Mesendoderm (in vitro differentiated cells): ENCODE data around the gene SEMA3E.

Source experiments
- DNase-seq: peaks from one replicate; pipeline ENCODE4 v3.0.0; 2013
- H2AK5ac ChIP-seq: 2 replicates; pipeline ENCODE4 v1.6.1; 2013; ENCODE audit warnings: low read length, inconsistent platforms
- H2BK120ac ChIP-seq: 2 replicates; pipeline ENCODE4 v1.6.1; 2013; ENCODE audit warnings: low read depth, mild to moderate bottlenecking, low read length, moderate library complexity, mixed read lengths
- H2BK15ac ChIP-seq: replicated peaks from 2 replicates; pipeline ENCODE4 v1.6.1; 2013; ENCODE audit warnings: low read depth, mild to moderate bottlenecking, moderate library complexity
- H2BK5ac ChIP-seq: 2 replicates; pipeline ENCODE4 v1.6.1; 2013; ENCODE audit warnings: low read length, inconsistent platforms
- H3K18ac ChIP-seq: 2 replicates; pipeline ENCODE4 v1.6.1; 2013; ENCODE audit warnings: mild to moderate bottlenecking, low read length, mixed read lengths
- H3K23ac ChIP-seq: one replicate; pipeline ENCODE4 v1.6.1; 2013; ENCODE audit warnings: low read length
- H3K27ac ChIP-seq: 2 replicates; pipeline ENCODE4 v1.5.1; 2013; ENCODE audit warnings: low read depth, mild to moderate bottlenecking, inconsistent platforms, low read length, moderate library complexity
- H3K27me3 ChIP-seq: 2 replicates; pipeline ENCODE4 v1.6.1; 2013; ENCODE audit warnings: low read length, control low read depth, mild to moderate bottlenecking, inconsistent platforms; ENCODE audit not compliant: insufficient read depth, poor library complexity
- H3K36me3 ChIP-seq: 2 replicates; pipeline ENCODE4 v1.6.1; 2013; ENCODE audit warnings: low read length, inconsistent platforms; ENCODE audit not compliant: control insufficient read depth, insufficient read depth
- H3K4ac ChIP-seq: one replicate; pipeline ENCODE4 v1.6.1; 2013; ENCODE audit warnings: low read depth, mild to moderate bottlenecking, low read length, moderate library complexity
- H3K4me1 ChIP-seq: 2 replicates; pipeline ENCODE4 v1.6.1; 2013; ENCODE audit warnings: low read depth, low read length, inconsistent platforms; ENCODE audit not compliant: control insufficient read depth
- H3K4me2 ChIP-seq: 2 replicates; pipeline ENCODE4 v1.6.1; 2013; ENCODE audit warnings: low read length
- H3K4me3 ChIP-seq: 2 replicates; pipeline ENCODE4 v1.5.1; 2013; ENCODE audit warnings: mild to moderate bottlenecking, low read length
- H3K56ac ChIP-seq: one replicate; pipeline ENCODE4 v1.6.1; 2013; ENCODE audit warnings: low read length
- H3K79me1 ChIP-seq: 2 replicates; pipeline ENCODE4 v1.6.1; 2013; ENCODE audit warnings: low read length, inconsistent platforms
- H3K79me2 ChIP-seq: 2 replicates; pipeline ENCODE4 v1.6.1; 2013; ENCODE audit warnings: mild to moderate bottlenecking, low read length; ENCODE audit not compliant: control insufficient read depth, insufficient read depth
- H3K9ac ChIP-seq: 2 replicates; pipeline ENCODE4 v1.6.1; 2013; ENCODE audit warnings: low read length, inconsistent platforms
- H4K5ac ChIP-seq: one replicate; pipeline ENCODE4 v1.6.1; 2013; ENCODE audit warnings: low read length
- H4K8ac ChIP-seq: one replicate; pipeline ENCODE4 v1.6.1; 2013; ENCODE audit warnings: low read depth, mild to moderate bottlenecking, control low read depth, low read length, moderate library complexity
- WGBS: extraction: QIAGEN DNeasy Blood & Tissue Kit; methylation state at CpG from one replicate; pipeline ENCODE4 v1.1.7; 2013; ENCODE audit warnings: low lambda C conversion rate, missing lambda C conversion rate; ENCODE audit not compliant: insufficient coverage; ENCODE audit errors: extremely low coverage; 5-methylcytosine and 5-hydroxymethylcytosine counted together

SEMA3E gene

GRCh38 chr7:83494683-83495082, 154.3 kb downstream of the SEMA3E start:
- Histone ChIP-seq H3K79me2 (no peaks in the 10 kb centered on the region), H2AK5ac (no peak overlapping the region), H3K27me3 (no peaks in the 10 kb centered on the region), H2BK120ac (no peak overlapping the region), H3K27ac (no peak overlapping the region), H3K23ac (no peak overlapping the region), H3K36me3 (no peaks in the 10 kb centered on the region), H3K18ac (no peak overlapping the region), H3K9ac (no peak overlapping the region), H4K8ac (no peak overlapping the region), H3K79me1 (no peaks in the 10 kb centered on the region), H4K5ac (no peak overlapping the region), H2BK15ac (no peak overlapping the region), H3K56ac (no peak overlapping the region), H3K4ac (no peak overlapping the region), H3K4me3 (no peak overlapping the region), H2BK5ac (no peak overlapping the region), H3K4me1 (no peaks in the 10 kb centered on the region), H3K4me2 (no peak overlapping the region)
- DNase-seq: no peak
- no CpG with 5 or more reads among the region's 2 CpGs for WGBS

- H3K4me2 ChIP-seq: no peak overlapping the region
- no peak overlapping the region for H3K4me3 ChIP-seq
- H3K79me1 ChIP-seq: no peaks in the 10 kb centered on the region
- H3K18ac ChIP-seq: no peak overlapping the region
- no peak overlapping the region for H2BK120ac ChIP-seq
- H2AK5ac ChIP-seq: no peak overlapping the region
- no peak overlapping the region for H3K56ac ChIP-seq
- H3K4ac ChIP-seq: no peak overlapping the region
- no CpG with 5 or more reads among the region's 3 CpGs for WGBS
- no peaks in the 10 kb centered on the region for H3K79me2 ChIP-seq
- no peak overlapping the region for H3K9ac ChIP-seq
- H3K23ac ChIP-seq: no peak overlapping the region
- H3K27ac ChIP-seq: no peak overlapping the region
- H2BK5ac ChIP-seq: no peak overlapping the region
- H3K27me3 ChIP-seq: no peaks in the 10 kb centered on the region
- H3K36me3 ChIP-seq: no peaks in the 10 kb centered on the region
- H3K4me1 ChIP-seq: no peaks in the 10 kb centered on the region
- no peak for DNase-seq
- H2BK15ac ChIP-seq: no peak overlapping the region
- no peak overlapping the region for H4K5ac ChIP-seq
- no peak overlapping the region for H4K8ac ChIP-seq
Measured at GRCh38 chr7:83492802-83493201, 156.1 kb downstream of the SEMA3E start.

- Histone ChIP-seq H4K5ac (no peak overlapping the region), H3K4ac (no peak overlapping the region), H4K8ac (no peak overlapping the region), H3K27ac (no peak overlapping the region), H3K4me2 (no peak overlapping the region), H2BK15ac (no peak overlapping the region), H3K79me2 (no peaks in the 10 kb centered on the region), H3K18ac (no peak overlapping the region), H3K56ac (no peak overlapping the region), H3K79me1 (no peaks in the 10 kb centered on the region), H3K36me3 (no peaks in the 10 kb centered on the region), H3K27me3 (no peaks in the 10 kb centered on the region), H3K4me3 (no peak overlapping the region), H3K23ac (no peak overlapping the region), H2BK120ac (no peak overlapping the region), H2BK5ac (no peak overlapping the region), H3K4me1 (no peaks in the 10 kb centered on the region), H2AK5ac (no peak overlapping the region), H3K9ac (no peak overlapping the region)
- no CpG with 5 or more reads among the region's 2 CpGs for WGBS
- DNase-seq: no peak
Measured at GRCh38 chr7:83487801-83488200, 161.1 kb downstream of the SEMA3E start.

GRCh38 chr7:83486957-83487356, 162.0 kb downstream of the SEMA3E start:
- no peak overlapping the region for H2BK120ac ChIP-seq
- no peak overlapping the region for H3K56ac ChIP-seq
- no peaks in the 10 kb centered on the region for H3K36me3 ChIP-seq
- no peak overlapping the region for H3K23ac ChIP-seq
- no peaks in the 10 kb centered on the region for H3K27me3 ChIP-seq
- no peak overlapping the region for H3K4me2 ChIP-seq
- H3K18ac ChIP-seq: no peak overlapping the region
- no peak overlapping the region for H2AK5ac ChIP-seq
- no peaks in the 10 kb centered on the region for H3K4me1 ChIP-seq
- no peak overlapping the region for H3K4me3 ChIP-seq
- no peak overlapping the region for H3K4ac ChIP-seq
- H3K9ac ChIP-seq: no peak overlapping the region
- no peak for DNase-seq
- no peak overlapping the region for H3K27ac ChIP-seq
- H3K79me1 ChIP-seq: no peaks in the 10 kb centered on the region
- WGBS: no CpG with 5 or more reads among the region's 2 CpGs
- H4K8ac ChIP-seq: no peak overlapping the region
- H2BK5ac ChIP-seq: no peak overlapping the region
- no peaks in the 10 kb centered on the region for H3K79me2 ChIP-seq
- no peak overlapping the region for H4K5ac ChIP-seq
- no peak overlapping the region for H2BK15ac ChIP-seq

GRCh38 chr7:83486536-83486935, 162.4 kb downstream of the SEMA3E start:
- no peak overlapping the region for H3K9ac ChIP-seq
- H4K5ac ChIP-seq: no peak overlapping the region
- H2AK5ac ChIP-seq: no peak overlapping the region
- no peak overlapping the region for H4K8ac ChIP-seq
- H3K23ac ChIP-seq: no peak overlapping the region
- no peaks in the 10 kb centered on the region for H3K4me1 ChIP-seq
- H3K4me2 ChIP-seq: no peak overlapping the region
- no peaks in the 10 kb centered on the region for H3K27me3 ChIP-seq
- H3K4ac ChIP-seq: no peak overlapping the region
- no peaks in the 10 kb centered on the region for H3K79me2 ChIP-seq
- no CpG with 5 or more reads among the region's 2 CpGs for WGBS
- H2BK15ac ChIP-seq: no peak overlapping the region
- H3K56ac ChIP-seq: no peak overlapping the region
- no peak overlapping the region for H3K18ac ChIP-seq
- H3K4me3 ChIP-seq: no peak overlapping the region
- no peaks in the 10 kb centered on the region for H3K79me1 ChIP-seq
- H2BK5ac ChIP-seq: no peak overlapping the region
- H2BK120ac ChIP-seq: no peak overlapping the region
- no peak for DNase-seq
- H3K27ac ChIP-seq: no peak overlapping the region
- no peaks in the 10 kb centered on the region for H3K36me3 ChIP-seq

GRCh38 chr7:83484826-83485225, 164.1 kb downstream of the SEMA3E start:
- no peaks in the 10 kb centered on the region for H3K79me1 ChIP-seq
- H3K23ac ChIP-seq: no peak overlapping the region
- no peak overlapping the region for H3K27ac ChIP-seq
- H3K4me1 ChIP-seq: no peaks in the 10 kb centered on the region
- H3K56ac ChIP-seq: no peak overlapping the region
- no peak overlapping the region for H2BK5ac ChIP-seq
- no peak overlapping the region for H3K4ac ChIP-seq
- no peak overlapping the region for H3K4me2 ChIP-seq
- no peaks in the 10 kb centered on the region for H3K27me3 ChIP-seq
- DNase-seq: no peak
- no peak overlapping the region for H3K9ac ChIP-seq
- no peak overlapping the region for H4K5ac ChIP-seq
- H2BK15ac ChIP-seq: no peak overlapping the region
- no peaks in the 10 kb centered on the region for H3K79me2 ChIP-seq
- no peak overlapping the region for H3K18ac ChIP-seq
- H2AK5ac ChIP-seq: no peak overlapping the region
- WGBS: no CpG with 5 or more reads among the region's 1 CpG
- H4K8ac ChIP-seq: no peak overlapping the region
- H2BK120ac ChIP-seq: no peak overlapping the region
- no peak overlapping the region for H3K4me3 ChIP-seq
- H3K36me3 ChIP-seq: no peaks in the 10 kb centered on the region
